Measurements from ENCODE around the gene RDX.
"Not testable (repeated sequence)": the region's sequence is repeated elsewhere in the genome, so short reads cannot be mapped to it uniquely, and the experiment has no call there.

RDX gene

GRCh38 chr11:110219006-110219785 lies 77.2 kb downstream of the RDX start:
- no peak for ATAC-seq (ENCODE audit: low read depth)
- DNase-seq (ENCODE audit: low spot score in 2 of 2) = no peak
- no peak overlapping the region for H3K4me3 Mint-ChIP-seq
- H3K27ac Mint-ChIP-seq = no peak overlapping the region
- peaks cover 5% of the 10 kb centered on the region for H3K36me3 Mint-ChIP-seq
- H3K9me3 Mint-ChIP-seq = no peaks in the 10 kb centered on the region
- H3K27me3 Mint-ChIP-seq = no peaks in the 10 kb centered on the region
- H3K4me1 Mint-ChIP-seq = no peaks in the 10 kb centered on the region

- no peak overlapping the region for H3K27ac Mint-ChIP-seq
- H3K9me3 Mint-ChIP-seq = no peaks in the 10 kb centered on the region
- H3K4me1 Mint-ChIP-seq = no peaks in the 10 kb centered on the region
- H3K27me3 Mint-ChIP-seq = no peaks in the 10 kb centered on the region
- no peak for DNase-seq (ENCODE audit: low spot score in 2 of 2)
- peaks cover 5% of the 10 kb centered on the region for H3K36me3 Mint-ChIP-seq
- no peak for ATAC-seq (ENCODE audit: low read depth)
- no peak overlapping the region for H3K4me3 Mint-ChIP-seq
Observed at GRCh38 chr11:110217936-110218335, 78.5 kb downstream of the RDX start.

- ATAC-seq (ENCODE audit: low read depth) (no peak), DNase-seq (ENCODE audit: low spot score in 2 of 2) (no peak)
- Mint-ChIP-seq H3K9me3 (no peaks in the 10 kb centered on the region), H3K36me3 (peaks cover 5% of the 10 kb centered on the region), H3K27me3 (no peaks in the 10 kb centered on the region), H3K4me1 (no peaks in the 10 kb centered on the region), H3K27ac (no peak overlapping the region), H3K4me3 (no peak overlapping the region)
Observed at GRCh38 chr11:110217223-110217877, 79.1 kb downstream of the RDX start.

GRCh38 chr11:110209313-110209694 lies 87.1 kb downstream of the RDX start:
- peak overlapping the region; percentile 81 for H3K4me3 Mint-ChIP-seq
- H3K27me3 Mint-ChIP-seq; H3K4me1 Mint-ChIP-seq; H3K36me3 Mint-ChIP-seq; H3K27ac Mint-ChIP-seq; DNase-seq (ENCODE audit: low spot score in 2 of 2); H3K9me3 Mint-ChIP-seq; ATAC-seq (ENCODE audit: low read depth): not testable (repeated sequence)

- peak; percentile 26 for ATAC-seq (ENCODE audit: low read depth)
Observed at GRCh38 chr11:110208678-110209312, 87.6 kb downstream of the RDX start.

GRCh38 chr11:110207123-110207522 lies 89.3 kb downstream of the RDX start:
- Mint-ChIP-seq H3K9me3 (no peaks in the 10 kb centered on the region), H3K27me3 (peaks cover 6% of the 10 kb centered on the region), H3K4me1 (no peaks in the 10 kb centered on the region), H3K4me3 (no peak overlapping the region), H3K36me3 (peaks cover 2% of the 10 kb centered on the region), H3K27ac (no peak overlapping the region)
- DNase-seq (ENCODE audit: low spot score in 2 of 2) (no peak), ATAC-seq (ENCODE audit: low read depth) (no peak)

More at GRCh38 chr11:110208678-110209312, 87.6 kb downstream of the RDX start:
- peak overlapping the region; percentile 81 for H3K4me3 Mint-ChIP-seq
- H3K27me3 Mint-ChIP-seq; DNase-seq (ENCODE audit: low spot score in 2 of 2); H3K36me3 Mint-ChIP-seq; H3K9me3 Mint-ChIP-seq; H3K27ac Mint-ChIP-seq; H3K4me1 Mint-ChIP-seq: not testable (repeated sequence)

GRCh38 chr11:110200836-110201235 lies 95.6 kb downstream of the RDX start:
- no peak overlapping the region for H3K4me3 Mint-ChIP-seq
- DNase-seq (ENCODE audit: low spot score in 2 of 2) = no peak

GRCh38 chr11:110200241-110200640 lies 96.2 kb downstream of the RDX start:
- Mint-ChIP-seq H3K4me1 (peaks cover 3% of the 10 kb centered on the region), H3K27me3 (peaks cover 6% of the 10 kb centered on the region), H3K27ac (no peak overlapping the region), H3K4me3 (no peak overlapping the region), H3K36me3 (no peaks in the 10 kb centered on the region), H3K9me3 (no peaks in the 10 kb centered on the region)
- DNase-seq (ENCODE audit: low spot score in 2 of 2) (no peak), ATAC-seq (ENCODE audit: low read depth) (no peak)

More at GRCh38 chr11:110200836-110201235, 95.6 kb downstream of the RDX start:
- Mint-ChIP-seq H3K9me3 (no peaks in the 10 kb centered on the region), H3K36me3 (no peaks in the 10 kb centered on the region), H3K27ac (no peak overlapping the region), H3K4me1 (peaks cover 3% of the 10 kb centered on the region), H3K27me3 (peaks cover 4% of the 10 kb centered on the region)
- ATAC-seq (ENCODE audit: low read depth) = no peak

- no peak for DNase-seq (ENCODE audit: low spot score in 2 of 2)
- no peaks in the 10 kb centered on the region for H3K36me3 Mint-ChIP-seq
- H3K9me3 Mint-ChIP-seq = no peaks in the 10 kb centered on the region
- H3K27me3 Mint-ChIP-seq = peaks cover 9% of the 10 kb centered on the region
- H3K4me1 Mint-ChIP-seq = peaks cover 3% of the 10 kb centered on the region
- ATAC-seq (ENCODE audit: low read depth) = no peak
- no peak overlapping the region for H3K4me3 Mint-ChIP-seq
- H3K27ac Mint-ChIP-seq = no peak overlapping the region
Observed at GRCh38 chr11:110199184-110199981, 97.0 kb downstream of the RDX start.

- DNase-seq (ENCODE audit: low spot score in 2 of 2) = no peak
- no peaks in the 10 kb centered on the region for H3K36me3 Mint-ChIP-seq
- H3K4me1 Mint-ChIP-seq = peaks cover 3% of the 10 kb centered on the region
- no peak for ATAC-seq (ENCODE audit: low read depth)
- no peak overlapping the region for H3K27ac Mint-ChIP-seq
- H3K27me3 Mint-ChIP-seq = peaks cover 9% of the 10 kb centered on the region
- no peaks in the 10 kb centered on the region for H3K9me3 Mint-ChIP-seq
- H3K4me3 Mint-ChIP-seq = no peak overlapping the region
Observed at GRCh38 chr11:110198031-110198729, 98.2 kb downstream of the RDX start.

GRCh38 chr11:110196884-110197420 lies 99.5 kb downstream of the RDX start:
- Mint-ChIP-seq H3K27ac (no peak overlapping the region), H3K27me3 (peaks cover 9% of the 10 kb centered on the region), H3K36me3 (no peaks in the 10 kb centered on the region), H3K4me3 (no peak overlapping the region), H3K4me1 (peaks cover 11% of the 10 kb centered on the region), H3K9me3 (peaks cover 7% of the 10 kb centered on the region)
- ATAC-seq (ENCODE audit: low read depth) = no peak
- DNase-seq (ENCODE audit: low spot score in 2 of 2) = no peak

GRCh38 chr11:110196241-110196754 lies 100.1 kb downstream of the RDX start:
- ATAC-seq (ENCODE audit: low read depth) = no peak
- Mint-ChIP-seq H3K4me3 (no peak overlapping the region), H3K27ac (no peak overlapping the region), H3K27me3 (peaks cover 7% of the 10 kb centered on the region), H3K9me3 (peaks cover 9% of the 10 kb centered on the region), H3K36me3 (no peaks in the 10 kb centered on the region), H3K4me1 (peaks cover 9% of the 10 kb centered on the region)
- DNase-seq (ENCODE audit: low spot score in 2 of 2) = no peak

GRCh38 chr11:110194211-110194766 lies 102.1 kb downstream of the RDX start:
- not testable (repeated sequence) for H3K4me3 Mint-ChIP-seq; H3K27ac Mint-ChIP-seq; DNase-seq (ENCODE audit: low spot score in 2 of 2); H3K4me1 Mint-ChIP-seq; ATAC-seq (ENCODE audit: low read depth); H3K36me3 Mint-ChIP-seq; H3K27me3 Mint-ChIP-seq
- H3K9me3 Mint-ChIP-seq = peaks cover 16% of the 10 kb centered on the region

Measured in memory B cell (primary cell).